ENCODE data around the gene CKMT2. TPM values are rescaled to one million over a fixed set of nuclear protein-coding genes. Genes with fewer than 3 reads are reported as not detected.
A peak's percentile ranks its signal among the peaks of the same experiment; 100 is the strongest.

The CKMT2 gene
- total RNA-seq, 1 donor from 2014 or later = 0.81 TPM

DNA sequence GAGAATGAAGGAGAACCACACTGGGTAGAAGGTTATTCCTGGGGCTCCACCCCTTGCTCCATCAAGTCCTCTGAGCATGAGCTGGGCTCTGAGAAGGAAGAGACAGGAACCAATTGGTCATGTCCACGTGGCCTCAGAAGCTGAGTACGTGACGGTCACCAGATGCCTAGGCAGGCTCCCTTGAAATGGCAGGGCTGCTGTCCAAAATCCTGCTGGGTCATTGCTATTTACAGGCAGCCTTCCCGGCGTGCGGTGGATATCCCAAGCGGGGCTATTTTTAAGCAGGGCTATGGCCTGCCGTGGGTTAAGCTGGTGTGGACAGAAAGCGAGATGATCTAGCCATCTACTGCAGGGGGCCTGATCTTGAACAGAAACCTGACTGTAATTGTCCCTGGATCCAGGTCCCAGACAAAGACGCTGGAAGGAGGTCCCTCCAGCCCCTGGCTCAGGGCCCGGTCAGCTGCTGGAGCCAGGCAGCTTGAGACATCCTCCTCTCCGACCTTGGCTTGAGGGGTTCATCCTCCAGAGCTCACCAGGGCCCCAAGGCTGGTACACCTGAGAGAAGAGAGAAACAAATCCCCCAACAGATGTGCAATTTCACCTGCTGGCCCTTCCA lies 550 bp upstream of the CKMT2 start:
- DNase-seq = no peak

DNA sequence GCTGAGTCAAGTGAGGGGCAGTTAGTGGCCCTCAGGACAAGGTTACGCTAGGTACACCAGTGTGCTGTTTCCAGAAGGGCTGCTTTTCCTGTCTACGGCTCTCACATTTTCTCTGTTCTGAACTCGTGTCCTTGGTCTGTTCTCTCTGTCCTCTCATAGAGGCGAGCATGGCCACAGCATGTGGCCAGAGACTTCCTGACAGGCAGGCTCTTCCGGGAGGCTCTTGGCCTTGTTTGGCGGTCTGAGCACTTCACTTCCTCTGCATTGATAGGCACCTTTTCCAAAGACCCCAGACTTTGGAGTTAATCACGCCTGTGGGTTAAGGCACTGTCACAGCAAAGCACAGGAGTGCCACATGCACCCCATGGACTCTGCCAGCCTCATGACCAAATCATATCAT lies 1.2 kb downstream of the CKMT2 start:
- TF ChIP-seq, protein P1, sequence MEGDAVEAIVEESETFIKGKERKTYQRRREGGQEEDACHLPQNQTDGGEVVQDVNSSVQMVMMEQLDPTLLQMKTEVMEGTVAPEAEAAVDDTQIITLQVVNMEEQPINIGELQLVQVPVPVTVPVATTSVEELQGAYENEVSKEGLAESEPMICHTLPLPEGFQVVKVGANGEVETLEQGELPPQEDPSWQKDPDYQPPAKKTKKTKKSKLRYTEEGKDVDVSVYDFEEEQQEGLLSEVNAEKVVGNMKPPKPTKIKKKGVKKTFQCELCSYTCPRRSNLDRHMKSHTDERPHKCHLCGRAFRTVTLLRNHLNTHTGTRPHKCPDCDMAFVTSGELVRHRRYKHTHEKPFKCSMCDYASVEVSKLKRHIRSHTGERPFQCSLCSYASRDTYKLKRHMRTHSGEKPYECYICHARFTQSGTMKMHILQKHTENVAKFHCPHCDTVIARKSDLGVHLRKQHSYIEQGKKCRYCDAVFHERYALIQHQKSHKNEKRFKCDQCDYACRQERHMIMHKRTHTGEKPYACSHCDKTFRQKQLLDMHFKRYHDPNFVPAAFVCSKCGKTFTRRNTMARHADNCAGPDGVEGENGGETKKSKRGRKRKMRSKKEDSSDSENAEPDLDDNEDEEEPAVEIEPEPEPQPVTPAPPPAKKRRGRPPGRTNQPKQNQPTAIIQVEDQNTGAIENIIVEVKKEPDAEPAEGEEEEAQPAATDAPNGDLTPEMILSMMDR (IDR thresholded peaks at IDR 0.05; ENCODE audit: partially characterized antibody, unreplicated experiment) = no peak
- Mint-ChIP-seq H3K4me3 (ENCODE audit: unreplicated experiment) (no peak overlapping the region), H3K27me3 (ENCODE audit: unreplicated experiment) (peaks cover 5% of the 10 kb centered on the region), H3K36me3 (ENCODE audit: unreplicated experiment) (no peaks in the 10 kb centered on the region), H3K4me1 (ENCODE audit: low read depth, unreplicated experiment) (no peaks in the 10 kb centered on the region), H3K9me3 (ENCODE audit: unreplicated experiment) (peaks cover 2% of the 10 kb centered on the region), H3K27ac (ENCODE audit: unreplicated experiment) (no peak overlapping the region)
- no peak for DNase-seq

More for the DNA sequence above, 550 bp upstream of the CKMT2 start:
- H3K36me3 Mint-ChIP-seq (ENCODE audit: unreplicated experiment) = no peaks in the 10 kb centered on the region
- H3K9me3 Mint-ChIP-seq (ENCODE audit: unreplicated experiment) = peaks cover 2% of the 10 kb centered on the region
- peaks cover 4% of the 10 kb centered on the region for H3K4me1 Mint-ChIP-seq (ENCODE audit: low read depth, unreplicated experiment)
- H3K4me3 Mint-ChIP-seq (ENCODE audit: unreplicated experiment) = peak overlapping the region; percentile 43
- H3K27me3 Mint-ChIP-seq (ENCODE audit: unreplicated experiment) = peaks cover 5% of the 10 kb centered on the region
- TF ChIP-seq, protein P1 (IDR thresholded peaks at IDR 0.05; ENCODE audit: partially characterized antibody, unreplicated experiment) = no peak
- H3K27ac Mint-ChIP-seq (ENCODE audit: unreplicated experiment) = no peak overlapping the region

DNA sequence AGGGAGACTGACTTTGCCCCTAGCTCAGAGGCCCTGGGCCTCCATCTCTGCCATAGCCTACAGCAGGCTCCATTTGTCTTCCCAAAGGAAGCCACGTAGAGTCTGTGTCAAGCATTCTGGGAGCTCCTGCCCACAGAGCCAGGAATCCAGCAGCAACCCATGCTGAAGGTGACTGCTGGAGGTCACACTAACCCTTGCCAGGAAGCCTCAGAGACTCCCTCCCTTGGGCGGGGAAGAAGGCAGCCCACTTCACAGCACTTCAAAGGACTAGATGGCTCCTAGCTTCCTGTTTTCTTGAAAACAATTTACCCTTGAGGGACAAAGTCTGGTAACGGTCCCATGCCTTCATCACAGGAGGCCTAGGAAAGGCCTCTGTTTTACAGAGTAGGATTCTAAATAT lies 1.7 kb downstream of the CKMT2 start:
- TF ChIP-seq, protein P1 (IDR thresholded peaks at IDR 0.05; ENCODE audit: partially characterized antibody, unreplicated experiment) = no peak
- no peaks in the 10 kb centered on the region for H3K4me1 Mint-ChIP-seq (ENCODE audit: low read depth, unreplicated experiment)

DNA sequence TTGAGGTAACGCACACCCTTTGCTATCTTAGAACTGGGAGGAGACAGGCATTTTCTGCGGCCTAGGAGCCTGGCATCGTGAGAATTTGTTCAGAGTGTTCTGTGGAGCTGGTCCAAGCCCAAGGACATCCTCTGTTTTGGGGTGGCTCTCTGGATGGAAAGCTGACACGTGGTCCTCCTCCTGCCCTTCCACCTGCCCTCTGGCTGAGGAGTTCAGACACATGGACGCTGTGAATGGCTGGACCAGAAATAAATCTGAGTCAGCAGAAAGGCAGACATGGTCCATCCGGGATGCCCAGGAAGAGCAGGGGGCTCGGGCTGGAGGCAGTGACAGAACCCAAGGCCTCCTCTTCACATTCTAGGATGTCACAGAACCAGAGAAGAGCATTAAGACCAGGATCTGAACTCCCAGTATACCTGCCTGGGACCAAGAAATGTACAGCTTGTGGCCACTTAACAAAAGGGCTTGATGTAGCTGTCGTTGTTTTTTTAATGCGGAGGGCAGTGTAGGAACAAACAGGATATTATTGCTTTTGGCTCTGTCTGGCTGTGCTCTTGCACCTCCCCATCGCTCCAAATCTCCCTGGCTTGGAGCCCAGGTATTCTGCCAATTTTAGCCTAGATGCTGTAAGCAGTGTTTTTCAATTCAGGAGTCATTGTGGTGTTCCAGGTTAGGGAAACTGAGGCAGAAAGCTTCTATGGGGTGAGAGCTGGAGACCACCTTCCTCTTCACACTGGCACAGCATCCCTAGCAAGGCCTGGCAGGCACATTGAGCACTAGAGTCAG lies 2.4 kb downstream of the CKMT2 start:
- Mint-ChIP-seq H3K27ac (ENCODE audit: unreplicated experiment) (no peak overlapping the region), H3K4me3 (ENCODE audit: unreplicated experiment) (no peak overlapping the region), H3K36me3 (ENCODE audit: unreplicated experiment) (no peaks in the 10 kb centered on the region), H3K9me3 (ENCODE audit: unreplicated experiment) (peaks cover 2% of the 10 kb centered on the region), H3K4me1 (ENCODE audit: low read depth, unreplicated experiment) (no peaks in the 10 kb centered on the region), H3K27me3 (ENCODE audit: unreplicated experiment) (peaks cover 5% of the 10 kb centered on the region)
- TF ChIP-seq, protein P1 (IDR thresholded peaks at IDR 0.05; ENCODE audit: partially characterized antibody, unreplicated experiment) = no peak
- no peak for DNase-seq

More for the DNA sequence above, 1.7 kb downstream of the CKMT2 start:
- H3K9me3 Mint-ChIP-seq (ENCODE audit: unreplicated experiment) = peaks cover 2% of the 10 kb centered on the region
- no peaks in the 10 kb centered on the region for H3K36me3 Mint-ChIP-seq (ENCODE audit: unreplicated experiment)
- H3K4me3 Mint-ChIP-seq (ENCODE audit: unreplicated experiment) = no peak overlapping the region
- H3K27me3 Mint-ChIP-seq (ENCODE audit: unreplicated experiment) = peaks cover 5% of the 10 kb centered on the region
- H3K27ac Mint-ChIP-seq (ENCODE audit: unreplicated experiment) = no peak overlapping the region
- no peak for DNase-seq

DNA sequence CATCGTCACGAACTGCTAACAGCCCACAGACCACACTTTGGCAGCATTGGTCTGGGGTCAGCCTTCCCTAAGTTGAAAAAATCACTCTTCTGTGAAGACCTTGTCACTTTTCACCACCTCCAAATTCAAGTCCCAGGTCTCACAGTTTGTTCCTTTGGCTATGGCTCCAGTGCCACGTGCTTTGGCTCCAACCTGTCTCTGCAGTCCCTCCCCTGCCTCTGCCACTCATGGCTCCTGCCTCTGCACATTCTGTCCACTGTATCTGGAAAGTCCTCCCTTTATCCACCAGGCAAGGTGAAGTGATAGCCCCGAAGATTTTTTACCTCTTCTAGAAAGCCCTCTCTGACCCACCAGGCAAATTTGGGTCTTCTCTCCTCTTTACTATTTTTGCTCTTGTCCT lies 5.3 kb downstream of the CKMT2 start:
- no peaks in the 10 kb centered on the region for H3K9me3 Mint-ChIP-seq (ENCODE audit: unreplicated experiment)
- H3K4me1 Mint-ChIP-seq (ENCODE audit: low read depth, unreplicated experiment) = peaks cover 6% of the 10 kb centered on the region
- no peak overlapping the region for H3K4me3 Mint-ChIP-seq (ENCODE audit: unreplicated experiment)
- H3K27me3 Mint-ChIP-seq (ENCODE audit: unreplicated experiment) = peaks cover 5% of the 10 kb centered on the region
- no peak for DNase-seq
- H3K36me3 Mint-ChIP-seq (ENCODE audit: unreplicated experiment) = no peaks in the 10 kb centered on the region
- H3K27ac Mint-ChIP-seq (ENCODE audit: unreplicated experiment) = no peak overlapping the region
- TF ChIP-seq, protein P1 (IDR thresholded peaks at IDR 0.05; ENCODE audit: partially characterized antibody, unreplicated experiment) = no peak
